ENCODE data around the gene KRT17. TPM values are rescaled to one million over a fixed set of nuclear protein-coding genes. Genes with fewer than 3 reads are reported as not detected.
"Not testable (repeated sequence)": the region's sequence is repeated elsewhere in the genome, so short reads cannot be mapped to it uniquely, and the experiment has no call there.

Gene KRT17
- total RNA-seq, 1 experiment from 2014 or later, result 1.5 TPM

GRCh38 chr17:41610061-41610517, 14.3 kb downstream of the KRT17 start:
- H3K14ac ChIP-seq (ENCODE audit: insufficient read depth, low read length); H3K9ac ChIP-seq (ENCODE audit: extremely low read depth, insufficient read length, low read length); H4K91ac ChIP-seq (ENCODE audit: insufficient read length, low read depth, low read length); H3K23ac ChIP-seq (ENCODE audit: insufficient read length, low read depth, low read length); H3K23me2 ChIP-seq (ENCODE audit: insufficient read length, low read depth, low read length, poor library complexity, severe bottlenecking); H3K4ac ChIP-seq (ENCODE audit: low read depth, low read length); H2AK5ac ChIP-seq (ENCODE audit: insufficient read length, low read length); H3T11ph ChIP-seq (ENCODE audit: low read length); H3K4me3 Mint-ChIP-seq; H3K9me3 ChIP-seq (ENCODE audit: control insufficient read depth, low read depth, low read length); H4K5ac ChIP-seq (ENCODE audit: insufficient read length, low read depth, low read length); H3K27me3 ChIP-seq (ENCODE audit: insufficient read depth, low read length); H3K4me2 ChIP-seq (ENCODE audit: insufficient read depth, insufficient read length, low read length); H3K4me1 ChIP-seq (ENCODE audit: insufficient read depth, low read length); H2BK15ac ChIP-seq (ENCODE audit: low read depth, low read length); H3K27ac ChIP-seq (ENCODE audit: insufficient read length, low read depth, low read length); H3K79me1 ChIP-seq (ENCODE audit: insufficient read depth, low read depth, low read length, poor library complexity, severe bottlenecking); H3K79me2 ChIP-seq (ENCODE audit: insufficient read depth, low read length); H3K27ac Mint-ChIP-seq; H2AFZ ChIP-seq (ENCODE audit: low read length); H2BK12ac ChIP-seq (ENCODE audit: insufficient read length, low read depth, low read length); H4K8ac ChIP-seq (replicated peaks; ENCODE audit: insufficient read length, low read depth, low read length); H2BK5ac ChIP-seq (ENCODE audit: insufficient read length, low read length); H2BK20ac ChIP-seq (ENCODE audit: low read depth, low read length, poor library complexity, severe bottlenecking); H3K18ac ChIP-seq (ENCODE audit: insufficient read length, low read depth, low read length); H2BK120ac ChIP-seq (ENCODE audit: low read depth, low read length, poor library complexity, severe bottlenecking); H3K56ac ChIP-seq (ENCODE audit: insufficient read length, low read depth, low read length); H4K20me1 ChIP-seq (ENCODE audit: control insufficient read depth, insufficient read depth, insufficient read length): not testable (repeated sequence)
- peaks cover 6 to 10% of the 10 kb centered on the region in 2 experiments for H3K4me1 Mint-ChIP-seq
- no CpG with 5 or more reads among the region's 10 CpGs for WGBS (ENCODE audit: extremely low coverage, insufficient read length, low lambda C conversion rate)
- peak; percentile 90 for DNase-seq
- TF ChIP-seq CTCF (conservative IDR thresholded peaks at IDR 0.05), result peak; percentile 72
- H3K9me3 Mint-ChIP-seq, result peaks cover 14 to 16% of the 10 kb centered on the region in 2 experiments
- peaks cover 1 to 13% (median 6%) of the 10 kb centered on the region in 3 experiments; a peak in 5 of 7 replicates for H3K36me3 Mint-ChIP-seq (ENCODE audit: insufficient read depth in 1 of 3, low read depth in 3 of 3)
- peaks cover 24% of the 10 kb centered on the region for H3K27me3 Mint-ChIP-seq (ENCODE audit: low read depth)

GRCh38 chr17:41606930-41607329, 17.4 kb downstream of the KRT17 start:
- no CpG with 5 or more reads among the region's 4 CpGs for WGBS (ENCODE audit: extremely low coverage, insufficient read length, low lambda C conversion rate)

More at GRCh38 chr17:41606930-41607329, 17.4 kb downstream of the KRT17 start:
- H3K4me1 ChIP-seq (ENCODE audit: insufficient read depth, low read length); H3K27ac Mint-ChIP-seq; H3K4ac ChIP-seq (ENCODE audit: low read depth, low read length); H3K23me2 ChIP-seq (ENCODE audit: insufficient read length, low read depth, low read length, poor library complexity, severe bottlenecking); H3K14ac ChIP-seq (ENCODE audit: insufficient read depth, low read length); H4K20me1 ChIP-seq (ENCODE audit: control insufficient read depth, insufficient read depth, insufficient read length); H3K79me2 ChIP-seq (ENCODE audit: insufficient read depth, low read length); H2BK5ac ChIP-seq (ENCODE audit: insufficient read length, low read length); H3K9ac ChIP-seq (ENCODE audit: extremely low read depth, insufficient read length, low read length); H3K23ac ChIP-seq (ENCODE audit: insufficient read length, low read depth, low read length); H3K27ac ChIP-seq (ENCODE audit: insufficient read length, low read depth, low read length); H4K91ac ChIP-seq (ENCODE audit: insufficient read length, low read depth, low read length); H2BK12ac ChIP-seq (ENCODE audit: insufficient read length, low read depth, low read length); H3T11ph ChIP-seq (ENCODE audit: low read length); H3K18ac ChIP-seq (ENCODE audit: insufficient read length, low read depth, low read length); H4K5ac ChIP-seq (ENCODE audit: insufficient read length, low read depth, low read length); H3K4me1 Mint-ChIP-seq; H4K8ac ChIP-seq (replicated peaks; ENCODE audit: insufficient read length, low read depth, low read length); H2AFZ ChIP-seq (ENCODE audit: low read length); H3K4me3 Mint-ChIP-seq; H2BK120ac ChIP-seq (ENCODE audit: low read depth, low read length, poor library complexity, severe bottlenecking); H2BK20ac ChIP-seq (ENCODE audit: low read depth, low read length, poor library complexity, severe bottlenecking); H3K4me2 ChIP-seq (ENCODE audit: insufficient read depth, insufficient read length, low read length); H3K79me1 ChIP-seq (ENCODE audit: insufficient read depth, low read depth, low read length, poor library complexity, severe bottlenecking); H3K27me3 ChIP-seq (ENCODE audit: insufficient read depth, low read length); DNase-seq; H2BK15ac ChIP-seq (ENCODE audit: low read depth, low read length); H3K56ac ChIP-seq (ENCODE audit: insufficient read length, low read depth, low read length); H2AK5ac ChIP-seq (ENCODE audit: insufficient read length, low read length); H3K9me3 ChIP-seq (ENCODE audit: control insufficient read depth, low read depth, low read length): not testable (repeated sequence)
- Mint-ChIP-seq H3K36me3 (ENCODE audit: insufficient read depth in 1 of 3, low read depth in 3 of 3) (peaks cover 1 to 13% (median 6%) of the 10 kb centered on the region in 3 experiments; a peak in 5 of 7 replicates), H3K27me3 (ENCODE audit: low read depth) (peaks cover 28% of the 10 kb centered on the region), H3K9me3 (peaks cover 14 to 16% of the 10 kb centered on the region in 2 experiments)
